H1 (cell line): ENCODE data around the gene PPP1R7. TPM values are rescaled to one million over a fixed set of nuclear protein-coding genes. Genes with fewer than 3 reads are reported as not detected.

ENCODE experiments used
- ATF3 ChIP-seq: IDR thresholded peaks from 2 replicates; pipeline ENCODE4 v1.6.1; 2011; ENCODE audit warnings: low read depth, mild to moderate bottlenecking, low read length; ENCODE audit not compliant: insufficient read depth
- E2F6 ChIP-seq: IDR thresholded peaks from 2 replicates; pipeline ENCODE4 v1.6.1; 2012; ENCODE audit warnings: inconsistent platforms
- SIX5 ChIP-seq: IDR thresholded peaks from 2 replicates; pipeline ENCODE4 v1.6.1; 2011; ENCODE audit warnings: mild to moderate bottlenecking, low read depth, low read length
- TBP ChIP-seq: IDR thresholded peaks from 2 replicates; pipeline ENCODE4 v1.6.1; 2011; ENCODE audit warnings: low read depth, low read length, improper control_type of control experiment
- TCF12 ChIP-seq: IDR thresholded peaks from 2 replicates; pipeline ENCODE4 v1.6.1; 2011; ENCODE audit warnings: low read depth, mild to moderate bottlenecking, low read length
- polyA plus RNA-seq, 7 experiments: library from polyadenylated mRNA; depleted of rRNA in 3 of 7; stranded (reverse) in 5 of 7; unstranded in 2 of 7; fragments of >200 nt in 5 of 7; fragments of 200-250 nt in 2 of 7; gene quantifications; 1 replicate in 5 of 7; 2 replicates in 1 of 7; 4 replicates in 1 of 7; pipeline versions ENCODE4 v1.2.1 to v1.2.3, GENCODE V29; 2011 to 2013; ENCODE audit warnings: missing spikeins in 2 of 7, mixed read lengths in 2 of 7
- total RNA-seq: library from RNA; stranded (reverse); fragmentation: NEBNext Ultra II Directional; extraction: Animal tissue kit (Norgen Biotek cat#: 25700); gene quantifications from 2 replicates; pipeline ENCODE4 v1.2.1, GENCODE V29; 2021

PPP1R7 gene
- total and polyA plus RNA-seq, 2 of the 8 experiments (the other 6 are each of a cell fraction or from before 2014, with no cell fraction given), result 22.2 to 64.0 TPM

GRCh38 chr2:241208058-241208457 is 57.8 kb downstream of the PPP1R7 start (continued):
- TF ChIP-seq ATF3 (no peak), E2F6 (no peak), SIX5 (no peak), TBP (no peak), TCF12 (no peak)
